HG03196 (cell line): ENCODE results near the gene AIF1L.
A peak's percentile ranks its signal among the peaks of the same experiment; 100 is the strongest.
"Not testable (repeated sequence)": the region's sequence is repeated elsewhere in the genome, so short reads cannot be mapped to it uniquely, and the experiment has no call there.

Source experiments
- ATAC-seq: cut with Tn5 transposase; IDR thresholded peaks from one replicate; pipeline ENCODE4 v1.9.1; 2021; ENCODE audit not compliant: unreplicated experiment

Gene AIF1L

GRCh38 chr9:131117762-131118145 is 21.4 kb downstream of the AIF1L start:
- ATAC-seq = no peak

GRCh38 chr9:131119600-131119999 is 23.3 kb downstream of the AIF1L start:
- no peak for ATAC-seq

DNA sequence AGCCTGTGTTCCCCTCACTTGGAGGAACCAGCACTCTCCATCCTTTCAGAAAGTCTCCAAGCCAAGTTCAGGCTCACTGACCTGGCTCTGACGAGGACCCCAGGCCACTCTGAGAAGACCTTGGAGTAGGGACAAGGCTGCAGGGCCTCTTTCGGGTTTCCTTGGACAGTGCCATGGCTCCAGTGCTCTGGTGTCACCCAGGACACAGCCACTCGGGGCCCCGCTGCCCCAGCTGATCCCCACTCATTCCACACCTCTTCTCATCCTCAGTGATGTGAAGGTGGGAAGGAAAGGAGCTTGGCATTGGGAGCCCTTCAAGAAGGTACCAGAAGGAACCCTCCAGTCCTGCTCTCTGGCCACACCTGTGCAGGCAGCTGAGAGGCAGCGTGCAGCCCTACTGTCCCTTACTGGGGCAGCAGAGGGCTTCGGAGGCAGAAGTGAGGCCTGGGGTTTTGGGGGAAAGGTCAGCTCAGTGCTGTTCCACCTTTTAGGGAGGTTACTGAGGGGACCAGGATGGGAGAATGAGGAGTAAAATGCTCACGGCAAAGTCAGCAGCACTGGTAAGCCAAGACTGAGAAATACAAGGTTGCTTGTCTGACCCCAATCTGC is 24.4 kb downstream of the AIF1L start:
- no peak for ATAC-seq

- no peak for ATAC-seq
Measured at GRCh38 chr9:131121346-131121745, 25.0 kb downstream of the AIF1L start.

DNA sequence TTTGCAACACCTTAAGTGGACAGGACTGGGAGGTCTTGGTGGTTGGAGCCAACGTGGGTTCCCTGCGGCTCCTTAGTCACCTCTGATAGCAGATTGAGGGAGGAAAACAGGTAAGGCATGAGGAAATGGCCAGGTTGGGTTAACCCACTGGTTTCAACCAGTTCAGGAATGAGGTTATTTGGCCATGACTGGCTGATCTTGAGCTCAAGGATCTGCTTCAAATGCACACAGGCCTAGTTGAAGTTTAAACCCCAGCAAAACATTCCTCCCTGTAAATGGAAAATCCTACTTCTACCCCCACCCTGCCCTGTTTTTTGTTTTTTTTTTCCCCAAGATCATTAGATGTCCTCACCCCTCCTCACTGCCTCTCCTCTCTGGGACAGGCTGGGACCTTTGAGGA is 25.8 kb downstream of the AIF1L start:
- ATAC-seq = no peak

- ATAC-seq = no peak
Measured at GRCh38 chr9:131125038-131125287, 28.6 kb downstream of the AIF1L start.

DNA sequence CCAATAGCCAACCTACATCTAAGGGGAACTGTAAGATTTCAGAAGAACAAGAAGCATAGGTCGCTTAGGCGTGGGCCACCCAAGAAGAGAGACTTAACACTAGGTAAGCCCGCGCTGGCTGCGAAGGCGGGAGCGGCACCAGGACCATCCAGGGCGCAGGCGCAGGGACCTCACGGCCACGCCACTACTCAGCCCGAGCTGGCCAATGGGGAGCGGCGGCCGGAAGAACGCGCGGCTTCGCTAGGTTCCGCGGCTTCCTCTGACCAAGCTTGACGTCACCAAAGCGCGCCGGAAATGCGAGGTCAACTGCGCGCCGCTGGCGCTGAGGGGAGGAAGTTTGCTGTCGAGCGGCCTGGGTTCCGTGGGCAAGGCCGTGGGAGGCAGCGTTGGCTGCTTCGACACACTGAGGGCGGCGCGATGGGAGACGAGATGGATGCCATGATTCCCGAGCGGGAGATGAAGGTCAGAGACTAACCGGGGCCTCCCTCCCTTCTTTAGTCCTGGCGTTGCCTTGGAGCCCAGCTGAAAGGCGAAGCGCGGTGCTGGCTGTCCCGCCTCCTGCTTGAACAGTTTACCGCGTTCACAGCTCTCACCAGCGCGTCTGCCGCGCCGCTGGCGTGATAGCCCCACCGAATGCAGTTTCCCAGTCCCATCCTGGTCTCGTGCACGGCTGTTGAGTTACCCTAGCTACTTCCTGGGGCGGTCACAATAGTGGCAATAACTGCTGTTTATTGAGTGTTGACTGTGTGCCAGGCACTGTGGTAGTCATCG is 29.1 kb downstream of the AIF1L start, which contains the start of gene NUP214:
NUP214 (plus strand) TSS at position 299 of the 771 bp plus-strand sequence; CDS start at position 418, 119 bp downstream.
- ATAC-seq = peak; percentile 93

DNA sequence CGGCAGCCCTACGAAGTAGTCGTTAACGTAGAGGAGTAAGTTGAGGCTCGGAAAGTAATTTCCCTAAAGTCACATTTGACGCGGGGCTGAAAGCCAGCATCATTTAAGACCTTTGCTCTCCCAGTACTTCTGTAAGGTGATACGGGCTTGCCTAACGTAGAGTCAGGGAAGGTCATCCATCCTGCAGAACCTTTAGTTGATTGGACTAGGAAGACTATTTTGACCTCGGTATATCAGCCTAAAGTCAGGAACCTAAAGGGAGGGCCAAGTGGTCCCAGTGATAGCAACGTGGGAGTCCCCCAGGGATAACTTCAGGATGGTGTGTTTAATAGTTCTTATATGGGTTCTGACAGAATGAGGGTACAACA is 29.7 kb downstream of the AIF1L start:
- no peak for ATAC-seq

DNA sequence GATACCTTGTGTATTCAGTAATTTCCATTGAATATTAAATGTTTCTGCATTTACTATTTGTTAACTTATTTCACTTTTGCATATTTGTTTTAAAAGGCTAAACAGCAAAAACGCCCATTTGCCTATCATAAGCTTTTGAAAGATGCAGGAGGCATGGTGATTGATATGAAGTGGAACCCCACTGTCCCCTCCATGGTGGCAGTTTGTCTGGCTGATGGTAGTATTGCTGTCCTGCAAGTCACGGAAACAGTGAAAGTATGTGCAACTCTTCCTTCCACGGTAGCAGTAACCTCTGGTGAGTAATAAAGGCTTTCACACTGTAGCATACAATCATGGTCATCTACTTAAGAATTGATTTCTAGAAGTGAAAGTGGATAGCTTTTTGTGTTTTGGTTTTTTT is 32.9 kb downstream of the AIF1L start:
- no peak for ATAC-seq

- ATAC-seq = no peak
Measured at GRCh38 chr9:131138676-131139075, 42.3 kb downstream of the AIF1L start.

GRCh38 chr9:131140112-131140511 is 43.8 kb downstream of the AIF1L start:
- no peak for ATAC-seq

GRCh38 chr9:131140550-131140949 is 44.2 kb downstream of the AIF1L start:
- ATAC-seq = no peak

- no peak for ATAC-seq
Measured at GRCh38 chr9:131142160-131142559, 45.8 kb downstream of the AIF1L start.

GRCh38 chr9:131144201-131144600 is 47.9 kb downstream of the AIF1L start:
- ATAC-seq = no peak

- no peak for ATAC-seq
Measured at GRCh38 chr9:131145245-131145644, 48.9 kb downstream of the AIF1L start.

DNA sequence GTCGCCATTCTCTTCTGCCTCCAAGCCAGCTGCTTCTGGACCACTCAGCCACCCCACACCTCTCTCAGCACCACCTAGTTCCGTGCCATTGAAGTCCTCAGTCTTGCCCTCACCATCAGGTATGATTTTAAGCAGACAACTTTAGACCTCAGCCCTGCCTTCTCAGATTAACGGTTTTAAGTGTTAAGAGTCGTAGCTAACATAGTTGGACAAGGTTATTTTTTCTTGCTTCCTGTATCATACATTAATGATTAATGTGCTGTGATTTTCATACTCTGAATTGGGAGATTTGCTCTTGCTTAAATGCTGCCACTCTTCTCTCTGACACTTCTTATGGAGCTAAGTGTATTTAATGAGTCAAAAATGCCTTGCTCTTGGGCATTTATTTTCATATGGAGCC is 49.9 kb downstream of the AIF1L start:
- ATAC-seq = no peak

DNA sequence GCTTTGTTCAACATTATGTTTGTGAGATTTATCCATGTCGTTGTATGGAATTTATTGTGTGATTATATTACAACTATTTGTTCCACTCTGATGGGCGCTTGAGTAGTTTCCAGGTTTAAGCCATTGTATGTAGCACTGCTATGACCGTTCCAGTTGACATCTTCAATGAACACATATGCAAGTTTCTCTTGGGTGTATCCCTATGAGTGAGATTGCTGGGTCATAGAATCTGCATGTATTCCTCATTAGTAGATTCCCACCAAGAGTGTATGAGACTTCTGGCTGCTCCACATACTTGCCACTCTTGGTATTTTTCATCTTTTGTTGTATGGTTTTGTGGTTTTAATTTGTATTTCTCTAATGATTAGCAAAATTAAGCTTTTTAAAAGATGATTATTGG is 51.9 kb downstream of the AIF1L start:
- no peak for ATAC-seq

GRCh38 chr9:131148966-131149687 is 52.8 kb downstream of the AIF1L start:
- ATAC-seq = no peak

GRCh38 chr9:131149688-131150053 is 53.3 kb downstream of the AIF1L start:
- ATAC-seq = no peak

GRCh38 chr9:131153595-131153994 is 57.3 kb downstream of the AIF1L start:
- ATAC-seq = no peak

GRCh38 chr9:131158673-131159072 is 62.3 kb downstream of the AIF1L start:
- ATAC-seq = not testable (repeated sequence)

GRCh38 chr9:131160416-131161112 is 64.2 kb downstream of the AIF1L start:
- ATAC-seq = no peak
